SK-N-SH (cell line): ENCODE measurements around the gene CTSE. TPM values are rescaled to one million over a fixed set of nuclear protein-coding genes. Genes with fewer than 3 reads are reported as not detected.
A peak's percentile ranks its signal among the peaks of the same experiment; 100 is the strongest.

Source experiments
- CTCF ChIA-PET: fragments of 300-600, 350-600 bp; formaldehyde crosslinking; extraction: SDS; loops from one replicate; lab custom pipeline; 2021; lab: Yijun Ruan, JAX
- POLR2A ChIA-PET: fragments of 350-600 bp; sonication (Branson Sonifier 250); formaldehyde crosslinking; extraction: SDS; loops from one replicate; lab custom pipeline; 2020; ENCODE audit warnings: antibody characterized with exemption, inconsistent platforms; lab: Yijun Ruan, JAX
- DNase-seq: peaks from one replicate; pipeline ENCODE4 v3.0.0; 2012
- H2AFZ ChIP-seq: fragments of 200-600 bp; sonication (generic); 2 replicates; pipeline ENCODE4 v1.8.1; 2016; ENCODE audit warnings: antibody characterized with exemption, mild to moderate bottlenecking, low read depth
- H3F3A ChIP-seq: fragments of 200-600 bp; sonication (generic); replicated peaks from 2 replicates; pipeline ENCODE3; 2016; ENCODE audit warnings: antibody characterized with exemption, mild to moderate bottlenecking; ENCODE audit not compliant: insufficient read depth
- H3K27ac ChIP-seq, 2 experiments: fragments of 200-500 bp in 1 of 2; fragments of 200-600 bp in 1 of 2; sonication (Bioruptor generic) in 1 of 2; sonication (generic), shearing (Covaris generic) in 1 of 2; 2 replicates each; pipeline versions ENCODE4 v1.5.1 to v1.6.1; 2014 to 2016; ENCODE audit warnings: low read depth in 2 of 2, inconsistent platforms in 1 of 2, low read length in 1 of 2, mild to moderate bottlenecking in 1 of 2, mixed read lengths in 1 of 2
- H3K27me3 ChIP-seq: fragments of 200-600 bp; sonication (generic), shearing (Covaris generic); 2 replicates; pipeline ENCODE4 v1.6.1; 2016; ENCODE audit warnings: mixed run types; ENCODE audit not compliant: insufficient read depth
- H3K36me3 ChIP-seq, 2 experiments: fragments of 200-500 bp in 1 of 2; fragments of 200-600 bp in 1 of 2; sonication (Bioruptor generic) in 1 of 2; sonication (generic) in 1 of 2; replicated peaks in 1 of 2; 2 replicates each; pipeline versions ENCODE3 to v1.5.1; 2014 to 2016; ENCODE audit warnings: low read length in 1 of 2, mild to moderate bottlenecking in 1 of 2; ENCODE audit not compliant: insufficient read depth in 2 of 2, control insufficient read depth in 1 of 2
- H3K4me1 ChIP-seq, 2 experiments: fragments of 200-500 bp in 1 of 2; fragments of 200-600 bp in 1 of 2; sonication (Bioruptor generic) in 1 of 2; sonication (generic), shearing (Covaris generic) in 1 of 2; 2 replicates each; pipeline versions ENCODE4 v1.5.1 to v1.6.1; 2014 to 2016; ENCODE audit warnings: low read depth in 1 of 2, low read length in 1 of 2, mixed run types in 1 of 2; ENCODE audit not compliant: insufficient read depth in 2 of 2, control insufficient read depth in 1 of 2
- H3K4me2 ChIP-seq: fragments of 200-600 bp; sonication (generic), shearing (Covaris generic); 2 replicates; pipeline ENCODE4 v1.6.1; 2017; ENCODE audit warnings: mixed run types
- H3K4me3 ChIP-seq, 2 experiments: fragments of 200-500 bp in 1 of 2; fragments of 200-600 bp in 1 of 2; sonication (Bioruptor generic) in 1 of 2; sonication (generic), shearing (Covaris generic) in 1 of 2; 2 replicates each; pipeline versions ENCODE4 v1.5.1 to v1.8.1; 2014 to 2016; ENCODE audit warnings: low read depth in 2 of 2, inconsistent platforms in 1 of 2, low read length in 1 of 2, mild to moderate bottlenecking in 1 of 2, mixed read lengths in 1 of 2, moderate library complexity in 1 of 2
- H3K79me2 ChIP-seq: fragments of 200-600 bp; sonication (generic); 2 replicates; pipeline ENCODE4 v1.8.1; 2017; ENCODE audit warnings: mild to moderate bottlenecking; ENCODE audit not compliant: insufficient read depth
- H3K9ac ChIP-seq: fragments of 200-600 bp; sonication (generic); 2 replicates; pipeline ENCODE4 v1.6.1; 2017; ENCODE audit warnings: mixed run types
- H3K9me2 ChIP-seq: fragments of 200-600 bp; sonication (generic); 2 replicates; pipeline ENCODE4 v1.6.1; 2017; ENCODE audit warnings: mixed run types
- H3K9me3 ChIP-seq: fragments of 200-600 bp; sonication (generic); 2 replicates; pipeline ENCODE4 v1.6.1; 2017; ENCODE audit warnings: mixed run types, mild to moderate bottlenecking, moderate library complexity
- H4K20me1 ChIP-seq: fragments of 200-600 bp; sonication (generic); 2 replicates; pipeline ENCODE4 v1.6.1; 2017; ENCODE audit warnings: mild to moderate bottlenecking, mixed run types; ENCODE audit not compliant: insufficient read depth
- CHD2 ChIP-seq: fragments of 150-350 bp; IDR thresholded peaks from 2 replicates; pipeline ENCODE4 v1.6.1; 2018; ENCODE audit warnings: low read length; ENCODE audit not compliant: partially characterized antibody
- EP300 ChIP-seq, 2 experiments: IDR thresholded peaks; 2 replicates each; pipeline versions ENCODE4 v1.4.0 to v1.6.1; 2012; ENCODE audit warnings: borderline replicate concordance in 1 of 2, low read depth in 1 of 2, low read length in 1 of 2
- FOSL2 ChIP-seq: IDR thresholded peaks from 2 replicates; pipeline ENCODE4 v1.4.0; 2012; ENCODE audit warnings: low read depth, mild to moderate bottlenecking, moderate library complexity, borderline replicate concordance
- FOXJ3 ChIP-seq: sonication (generic); formaldehyde crosslinking; IDR thresholded peaks from 2 replicates; pipeline ENCODE4 v1.5.1; 2020; ENCODE audit warnings: mild to moderate bottlenecking, missing genetic modification reagents
- GATA2 ChIP-seq: sonication (generic); formaldehyde crosslinking; IDR thresholded peaks from 2 replicates; pipeline ENCODE4 v1.5.0; 2020; ENCODE audit warnings: mild to moderate bottlenecking, missing genetic modification reagents
- JUND ChIP-seq: IDR thresholded peaks from 2 replicates; pipeline ENCODE4 v1.4.0; 2012
- MAX ChIP-seq: IDR thresholded peaks from 2 replicates; pipeline ENCODE4 v1.4.0; 2012; ENCODE audit warnings: low read depth
- PBX3 ChIP-seq: IDR thresholded peaks from 2 replicates; pipeline ENCODE4; 2012
- POLR2AphosphoS5 ChIP-seq: IDR thresholded peaks from 2 replicates; pipeline ENCODE4 v1.6.1; 2012; ENCODE audit warnings: low read depth, low read length
- REST ChIP-seq: IDR thresholded peaks from 2 replicates; pipeline ENCODE4 v1.6.1; 2012; ENCODE audit warnings: mild to moderate bottlenecking, low read depth, low read length, moderate library complexity
- RFX5 ChIP-seq: IDR thresholded peaks from 2 replicates; pipeline ENCODE4 v1.6.1; 2012; ENCODE audit warnings: mild to moderate bottlenecking, improper control_type of control experiment, low read length
- RXRA ChIP-seq: IDR thresholded peaks from 2 replicates; pipeline ENCODE4 v1.4.0; 2012; ENCODE audit warnings: low read depth, mild to moderate bottlenecking, borderline replicate concordance
- TCF12 ChIP-seq: IDR thresholded peaks from 2 replicates; pipeline ENCODE4 v1.4.0; 2012
- ZBTB33 ChIP-seq: IDR thresholded peaks from 2 replicates; pipeline ENCODE4 v1.4.0; 2012; ENCODE audit warnings: low read depth, borderline replicate concordance
- WGBS: methylation state at CpG from one replicate; pipeline ENCODE4 v1.1.6; 2017; ENCODE audit warnings: low lambda C conversion rate; 5-methylcytosine and 5-hydroxymethylcytosine counted together
- polyA plus RNA-seq, 3 experiments: library from polyadenylated mRNA; depleted of rRNA; stranded (reverse); fragments of >200 nt; gene quantifications; 2 replicates each; pipeline ENCODE4 v1.2.3, GENCODE V29; 2012

The CTSE gene
- polyA plus RNA-seq, 1 of the 3 experiments (the other 2 are of a cell fraction): not detected

- H3K27me3 ChIP-seq: no peaks in the 10 kb centered on the region
- H2AFZ ChIP-seq: no peak overlapping the region
- TF ChIP-seq GATA2 (no peak), MAX (no peak), REST (no peak), POLR2AphosphoS5 (no peak), FOSL2 (no peak), RXRA (no peak), PBX3 (no peak), RFX5 (no peak)
- peaks cover 0 to 2% of the 10 kb centered on the region in 2 experiments; a peak in 1 of 4 replicates for H3K4me1 ChIP-seq
- no peaks in the 10 kb centered on the region for H4K20me1 ChIP-seq
- H3K4me3 ChIP-seq: no peak overlapping the region
- no peaks in the 10 kb centered on the region for H3K9me2 ChIP-seq
- no peaks in the 10 kb centered on the region for H3F3A ChIP-seq
- H3K4me2 ChIP-seq: no peak overlapping the region
- ChIA-PET CTCF (interaction anchor here (0.7 to 2.1 kb wide), 4 partner anchors 54 to 261 kb away, joined by 3 to 8 read pairs (median 5); no protein-coding TSS in a partner anchor), POLR2A (no interaction called here)
- DNase-seq: peak; percentile 36
- no peak overlapping the region for H3K9ac ChIP-seq
- no peaks in the 10 kb centered on the region for H3K79me2 ChIP-seq
- no peaks in the 10 kb centered on the region for H3K36me3 ChIP-seq
- no peaks in the 10 kb centered on the region for H3K9me3 ChIP-seq
- 64% methylated on average over 11 of the region's 11 CpGs for WGBS
- H3K27ac ChIP-seq: no peak overlapping the region
Measured at GRCh38 chr1:205972491-205973168, 51.1 kb downstream of the CTSE start.

- H3K27ac ChIP-seq: no peak overlapping the region
- H3K4me3 ChIP-seq: no peak overlapping the region
- no peak overlapping the region for H3K9ac ChIP-seq
- TF ChIP-seq CHD2 (no peak), EP300 (IDR thresholded peaks at IDR 0.05; ENCODE audit: borderline replicate concordance in 1 of 2, low read depth in 1 of 2, low read length in 1 of 2) (no peak), RFX5 (no peak), ZBTB33 (no peak), FOXJ3 (CRISPR knock-in tag) (no peak), PBX3 (no peak), TCF12 (no peak), JUND (no peak), MAX (no peak)
- H3K9me2 ChIP-seq: no peaks in the 10 kb centered on the region
- no peak overlapping the region for H2AFZ ChIP-seq
- ChIA-PET POLR2A (no interaction called here), CTCF (interaction anchor here (0.7 to 2.5 kb wide), 6 partner anchors 53 to 314 kb away, joined by 3 to 10 read pairs (median 5); no protein-coding TSS in a partner anchor)
- H3K27me3 ChIP-seq: no peaks in the 10 kb centered on the region
- no peaks in the 10 kb centered on the region for H4K20me1 ChIP-seq
- no peaks in the 10 kb centered on the region for H3K79me2 ChIP-seq
- H3K4me2 ChIP-seq: no peak overlapping the region
- no peaks in the 10 kb centered on the region for H3K36me3 ChIP-seq
- peaks cover 0 to 2% of the 10 kb centered on the region in 2 experiments; a peak in 1 of 4 replicates for H3K4me1 ChIP-seq
- H3F3A ChIP-seq: no peaks in the 10 kb centered on the region
- H3K9me3 ChIP-seq: no peaks in the 10 kb centered on the region
- 71% methylated on average over 4 of the region's 4 CpGs for WGBS
- no peak for DNase-seq
Measured at GRCh38 chr1:205972081-205972480, 51.6 kb downstream of the CTSE start.
